Fibroblast of skin of right quadriceps (primary cell): ENCODE results near the gene WDFY1.
A peak's percentile ranks its signal among the peaks of the same experiment; 100 is the strongest.
"Not testable (repeated sequence)": the region's sequence is repeated elsewhere in the genome, so short reads cannot be mapped to it uniquely, and the experiment has no call there.

Source experiments
- DNase-seq: peaks from one replicate; pipeline ENCODE4 v3.0.0-alpha.2; 2013

Gene WDFY1

GRCh38 chr2:223889229-223889628 lies 55.9 kb downstream of the WDFY1 start:
- DNase-seq = no peak

GRCh38 chr2:223888251-223888650 lies 56.9 kb downstream of the WDFY1 start:
- DNase-seq = no peak

- no peak for DNase-seq
Measured at GRCh38 chr2:223887127-223887526, 58.0 kb downstream of the WDFY1 start.

GRCh38 chr2:223886726-223887125 lies 58.4 kb downstream of the WDFY1 start:
- no peak for DNase-seq

- DNase-seq = peak; percentile 58
Measured at GRCh38 chr2:223884399-223884798, 60.7 kb downstream of the WDFY1 start.

- DNase-seq = no peak
Measured at GRCh38 chr2:223882715-223883114, 62.4 kb downstream of the WDFY1 start.

GRCh38 chr2:223880796-223881195 lies 64.3 kb downstream of the WDFY1 start:
- DNase-seq = no peak

- DNase-seq = no peak
Measured at GRCh38 chr2:223877721-223878410, 67.3 kb downstream of the WDFY1 start.

- no peak for DNase-seq
Measured at GRCh38 chr2:223873672-223874071, 71.5 kb downstream of the WDFY1 start.

- DNase-seq = not testable (repeated sequence)
Measured at GRCh38 chr2:223872772-223873171, 72.4 kb downstream of the WDFY1 start.

GRCh38 chr2:223871661-223872060 lies 73.5 kb downstream of the WDFY1 start:
- not testable (repeated sequence) for DNase-seq

- DNase-seq = peak; percentile 66
Measured at GRCh38 chr2:223870840-223871611, 74.1 kb downstream of the WDFY1 start.

GRCh38 chr2:223868005-223868404 lies 77.1 kb downstream of the WDFY1 start:
- DNase-seq = no peak

- no peak for DNase-seq
Measured at GRCh38 chr2:223865907-223866508, 79.1 kb downstream of the WDFY1 start.

GRCh38 chr2:223865124-223865523 lies 80.0 kb downstream of the WDFY1 start:
- DNase-seq = no peak

- DNase-seq = no peak
Measured at GRCh38 chr2:223863491-223863890, 81.6 kb downstream of the WDFY1 start.

- peak; percentile 63 for DNase-seq
Measured at GRCh38 chr2:223860809-223861738, 84.1 kb downstream of the WDFY1 start.

GRCh38 chr2:223859070-223859469 lies 86.1 kb downstream of the WDFY1 start:
- DNase-seq = no peak

- no peak for DNase-seq
Measured at GRCh38 chr2:223856584-223856983, 88.6 kb downstream of the WDFY1 start.

GRCh38 chr2:223856021-223856420 lies 89.1 kb downstream of the WDFY1 start:
- no peak for DNase-seq

GRCh38 chr2:223855426-223855825 lies 89.7 kb downstream of the WDFY1 start:
- peak; percentile 10 for DNase-seq

- no peak for DNase-seq
Measured at GRCh38 chr2:223854741-223855140, 90.4 kb downstream of the WDFY1 start.

GRCh38 chr2:223853425-223853837 lies 91.7 kb downstream of the WDFY1 start:
- DNase-seq = no peak
